H1 (cell line): Measurements from ENCODE around the gene EEPD1. TPM values are rescaled to one million over a fixed set of nuclear protein-coding genes. Genes with fewer than 3 reads are reported as not detected.
A peak's percentile ranks its signal among the peaks of the same experiment; 100 is the strongest.

Experiments used
- CTCF ChIA-PET: fragments of 300-600 bp; sonication (Branson Sonifier 250); formaldehyde crosslinking; loops from one replicate; lab custom pipeline; 2021; ENCODE audit not compliant: partially characterized antibody; lab: Charles Lee
- POLR2A ChIA-PET: fragments of 300-600 bp; sonication (Branson Sonifier 250); formaldehyde crosslinking; loops from one replicate; lab custom pipeline; 2021; ENCODE audit warnings: inconsistent platforms; ENCODE audit not compliant: partially characterized antibody; lab: Charles Lee
- DNase-seq, 2 experiments: peaks; one replicate each; pipeline versions ENCODE4 v3.0.0 to v3.0.0-alpha.2; 2010 to 2022; ENCODE audit warnings: low spot score in 2 of 2, low read depth in 1 of 2, mixed read lengths in 1 of 2
- FAIRE-seq: peaks from 2 replicates; lab custom pipeline; 2011; peaks lifted over from hg19 to GRCh38; lab: Jason Lieb, UNC
- H2AFZ ChIP-seq: 2 replicates; pipeline ENCODE4 v1.8.1; 2012; ENCODE audit warnings: low read length, inconsistent platforms
- H2AK5ac ChIP-seq: 2 replicates; pipeline ENCODE4 v1.6.1; 2013; ENCODE audit warnings: low read depth, low read length
- H2BK120ac ChIP-seq: replicated peaks from 2 replicates; pipeline ENCODE3; 2013; ENCODE audit warnings: low read depth, low read length, inconsistent platforms
- H2BK12ac ChIP-seq: 2 replicates; pipeline ENCODE4 v1.6.1; 2013; ENCODE audit warnings: low read depth, low read length
- H2BK15ac ChIP-seq: 2 replicates; pipeline ENCODE4 v1.6.1; 2013; ENCODE audit warnings: low read length
- H2BK20ac ChIP-seq: 2 replicates; pipeline ENCODE4 v1.6.1; 2013; ENCODE audit warnings: low read length
- H2BK5ac ChIP-seq: 2 replicates; pipeline ENCODE4 v1.6.1; 2013; ENCODE audit warnings: low read depth, low read length
- H3K14ac ChIP-seq: 2 replicates; pipeline ENCODE4 v1.6.1; 2013; ENCODE audit warnings: inconsistent platforms; ENCODE audit not compliant: insufficient read length
- H3K18ac ChIP-seq: 2 replicates; pipeline ENCODE4 v1.6.1; 2013; ENCODE audit warnings: low read length; ENCODE audit errors: extremely low read depth
- H3K23ac ChIP-seq: 2 replicates; pipeline ENCODE4 v1.6.1; 2013; ENCODE audit warnings: inconsistent platforms; ENCODE audit not compliant: insufficient read length
- H3K23me2 ChIP-seq: 2 replicates; pipeline ENCODE4 v1.6.1; 2013; ENCODE audit warnings: low read depth, low read length
- H3K27ac ChIP-seq: 2 replicates; pipeline ENCODE4 v1.6.1; 2011; ENCODE audit warnings: low read depth, low read length, inconsistent platforms
- H3K27me3 ChIP-seq, 4 experiments: replicated peaks in 1 of 4; 1 replicate in 1 of 4; 2 replicates in 3 of 4; pipeline versions ENCODE4 v1.6.1 to v1.8.1; 2011 to 2013; ENCODE audit warnings: low read length in 3 of 4, mild to moderate bottlenecking in 3 of 4, inconsistent platforms in 2 of 4, mixed read lengths in 2 of 4, moderate library complexity in 1 of 4; ENCODE audit not compliant: control insufficient read depth in 3 of 4, insufficient read depth in 3 of 4; ENCODE audit errors: extremely low read depth in 1 of 4
- H3K36me3 ChIP-seq, 4 experiments: 2 replicates each; pipeline versions ENCODE4 v1.6.1 to v1.8.1; 2011 to 2013; ENCODE audit warnings: mild to moderate bottlenecking in 4 of 4, low read length in 3 of 4, moderate library complexity in 2 of 4, control low read depth in 1 of 4, inconsistent platforms in 1 of 4; ENCODE audit not compliant: insufficient read depth in 4 of 4, control insufficient read depth in 2 of 4
- H3K4ac ChIP-seq: replicated peaks from 2 replicates; pipeline ENCODE3; 2013; ENCODE audit warnings: low read length, low read depth, mixed read lengths, inconsistent platforms; ENCODE audit not compliant: insufficient read length
- H3K4me1 ChIP-seq, 4 experiments: replicated peaks in 1 of 4; 1 replicate in 1 of 4; 2 replicates in 3 of 4; pipeline versions ENCODE4 v1.6.1 to v1.8.1; 2011 to 2013; ENCODE audit warnings: low read length in 3 of 4, inconsistent platforms in 2 of 4, mixed read lengths in 1 of 4; ENCODE audit not compliant: insufficient read depth in 4 of 4, control insufficient read depth in 3 of 4
- H3K4me2 ChIP-seq, 2 experiments: 2 replicates each; pipeline versions ENCODE4 v1.6.1 to v1.8.1; 2011 to 2013; ENCODE audit warnings: low read depth in 2 of 2, low read length in 2 of 2, control low read depth in 1 of 2, inconsistent platforms in 1 of 2, mild to moderate bottlenecking in 1 of 2; ENCODE audit not compliant: insufficient read depth in 1 of 2
- H3K4me3 ChIP-seq, 4 experiments: fragments of 200-600, 300-600 bp in 1 of 4; sonication (generic), shearing (Covaris generic), sonication (Bioruptor Twin) in 1 of 4; 2 replicates each; pipeline versions ENCODE4 v1.5.1 to v1.8.1; 2011 to 2016; ENCODE audit warnings: low read length in 4 of 4, low read depth in 3 of 4, control low read depth in 2 of 4, inconsistent platforms in 2 of 4, mild to moderate bottlenecking in 2 of 4, mixed read lengths in 1 of 4, moderate library complexity in 1 of 4; ENCODE audit not compliant: insufficient read depth in 2 of 4; ENCODE audit errors: extremely low read depth in 1 of 4
- H3K56ac ChIP-seq: replicated peaks from 2 replicates; pipeline ENCODE3; 2013; ENCODE audit warnings: low read depth, mild to moderate bottlenecking, mixed read lengths, low read length, inconsistent platforms; ENCODE audit not compliant: insufficient read length
- H3K79me1 ChIP-seq: 2 replicates; pipeline ENCODE4 v1.6.1; 2013; ENCODE audit warnings: low read depth, low read length, control low read depth
- H3K79me2 ChIP-seq, 2 experiments: 2 replicates each; pipeline versions ENCODE4 v1.6.1 to v1.8.1; 2012 to 2013; ENCODE audit warnings: low read length in 2 of 2, mild to moderate bottlenecking in 2 of 2, inconsistent platforms in 1 of 2; ENCODE audit not compliant: insufficient read depth in 2 of 2, control insufficient read depth in 1 of 2
- H3K9ac ChIP-seq, 4 experiments: replicated peaks in 1 of 4; 1 replicate in 1 of 4; 2 replicates in 3 of 4; pipeline versions ENCODE4 v1.6.1 to v1.8.1; 2011 to 2013; ENCODE audit warnings: low read depth in 3 of 4, low read length in 3 of 4, control low read depth in 2 of 4, mild to moderate bottlenecking in 2 of 4, moderate library complexity in 2 of 4, inconsistent platforms in 1 of 4; ENCODE audit errors: extremely low read depth in 1 of 4
- H3K9me3 ChIP-seq, 2 experiments: 2 replicates each; pipeline versions ENCODE4 v1.6.1 to v1.8.1; 2012 to 2013; ENCODE audit warnings: mild to moderate bottlenecking in 2 of 2, moderate library complexity in 2 of 2, control low read depth in 1 of 2, inconsistent platforms in 1 of 2, low read depth in 1 of 2, low read length in 1 of 2, mixed read lengths in 1 of 2; ENCODE audit not compliant: insufficient read depth in 2 of 2
- H4K20me1 ChIP-seq, 2 experiments: replicated peaks in 1 of 2; 2 replicates each; pipeline versions ENCODE3 to v1.8.1; 2011 to 2013; ENCODE audit warnings: inconsistent platforms in 2 of 2, low read length in 2 of 2, mild to moderate bottlenecking in 1 of 2; ENCODE audit not compliant: insufficient read depth in 2 of 2, control insufficient read depth in 1 of 2
- H4K5ac ChIP-seq: 2 replicates; pipeline ENCODE4 v1.6.1; 2013; ENCODE audit warnings: low read length, low read depth, mixed read lengths, inconsistent platforms; ENCODE audit not compliant: insufficient read length
- H4K8ac ChIP-seq: 2 replicates; pipeline ENCODE4 v1.8.0; 2013; ENCODE audit warnings: mild to moderate bottlenecking, moderate library complexity, low read length, inconsistent platforms; ENCODE audit not compliant: insufficient read depth; ENCODE audit errors: extremely low read depth
- H4K91ac ChIP-seq: replicated peaks from 2 replicates; pipeline ENCODE3; 2013; ENCODE audit warnings: low read length, mixed read lengths, inconsistent platforms; ENCODE audit not compliant: insufficient read length
- CEBPB ChIP-seq: IDR thresholded peaks from 2 replicates; pipeline ENCODE4 v1.6.1; 2012; ENCODE audit warnings: low read depth, low read length
- EZH2 ChIP-seq: fragments of 200-600 bp; sonication (generic); IDR thresholded peaks from 2 replicates; pipeline ENCODE4 v1.7.1; 2012; ENCODE audit warnings: low read depth, mild to moderate bottlenecking, moderate library complexity, low read length, inconsistent platforms; ENCODE audit not compliant: severe bottlenecking
- GABPA ChIP-seq: IDR thresholded peaks from 2 replicates; pipeline ENCODE4 v1.6.1; 2011; ENCODE audit warnings: mild to moderate bottlenecking, low read length, moderate library complexity, borderline replicate concordance; ENCODE audit not compliant: insufficient read depth
- HDAC2 ChIP-seq, 2 experiments: fragments of 300-600 bp in 1 of 2; sonication (generic) in 1 of 2; IDR thresholded peaks; 2 replicates each; pipeline ENCODE4 v1.6.1; 2011 to 2012; ENCODE audit warnings: low read depth in 2 of 2, low read length in 2 of 2, mild to moderate bottlenecking in 2 of 2, moderate library complexity in 2 of 2, borderline replicate concordance in 1 of 2, inconsistent platforms in 1 of 2
- JUN ChIP-seq: IDR thresholded peaks from 2 replicates; pipeline ENCODE4 v1.6.1; 2011; ENCODE audit warnings: low read depth, mild to moderate bottlenecking, improper control_type of control experiment, low read length
- KDM1A ChIP-seq: fragments of 200-600, 300-600 bp; sonication (generic); IDR thresholded peaks from 2 replicates; pipeline ENCODE4 v1.7.1; 2016; ENCODE audit warnings: mild to moderate bottlenecking, low read length, borderline replicate concordance
- RXRA ChIP-seq: IDR thresholded peaks from 2 replicates; pipeline ENCODE4 v1.6.1; 2011; ENCODE audit warnings: low read depth, mild to moderate bottlenecking, low read length, moderate library complexity; ENCODE audit not compliant: insufficient read depth
- SP4 ChIP-seq: IDR thresholded peaks from 2 replicates; pipeline ENCODE4 v1.6.1; 2012; ENCODE audit warnings: low read length, inconsistent platforms
- SRF ChIP-seq: IDR thresholded peaks from 2 replicates; pipeline ENCODE4 v1.6.1; 2011; ENCODE audit warnings: mild to moderate bottlenecking, low read depth, low read length, moderate library complexity
- TAF1 ChIP-seq: IDR thresholded peaks from 2 replicates; pipeline ENCODE4 v1.6.1; 2011; ENCODE audit warnings: mild to moderate bottlenecking, low read depth, low read length
- TAF7 ChIP-seq: optimal IDR thresholded peaks from 2 replicates; pipeline ENCODE3; 2011; ENCODE audit warnings: low read depth, mild to moderate bottlenecking, inconsistent platforms, low read length, moderate library complexity, borderline replicate concordance
- USF2 ChIP-seq: IDR thresholded peaks from 2 replicates; pipeline ENCODE4 v1.6.1; 2011; ENCODE audit warnings: low read length, improper control_type of control experiment
- WGBS, 2 experiments: shearing (Covaris generic) in 1 of 2; methylation state at CpG; one replicate each; pipeline versions ENCODE4 v1.1.6 to v1.1.7; 2013 to 2015; ENCODE audit warnings: low lambda C conversion rate in 2 of 2, mixed read lengths in 2 of 2, inconsistent platforms in 1 of 2, low coverage in 1 of 2, missing lambda C conversion rate in 1 of 2; ENCODE audit not compliant: insufficient replicate concordance in 2 of 2, insufficient coverage in 1 of 2, insufficient read length in 1 of 2; ENCODE audit errors: extremely low coverage in 1 of 2, missing lambda C conversion rate in 1 of 2; 5-methylcytosine and 5-hydroxymethylcytosine counted together
- polyA plus RNA-seq, 7 experiments: library from polyadenylated mRNA; depleted of rRNA in 3 of 7; stranded (reverse) in 5 of 7; unstranded in 2 of 7; fragments of >200 nt in 5 of 7; fragments of 200-250 nt in 2 of 7; gene quantifications; 1 replicate in 5 of 7; 2 replicates in 1 of 7; 4 replicates in 1 of 7; pipeline versions ENCODE4 v1.2.1 to v1.2.3, GENCODE V29; 2011 to 2013; ENCODE audit warnings: missing spikeins in 2 of 7, mixed read lengths in 2 of 7
- total RNA-seq: library from RNA; stranded (reverse); fragmentation: NEBNext Ultra II Directional; extraction: Animal tissue kit (Norgen Biotek cat#: 25700); gene quantifications from 2 replicates; pipeline ENCODE4 v1.2.1, GENCODE V29; 2021

The EEPD1 gene
- total and polyA plus RNA-seq, 2 of the 8 experiments (the other 6 are each of a cell fraction or from before 2014, with no cell fraction given) = 3.1 to 7.8 TPM

GRCh38 chr7:36103837-36104561, 49.1 kb upstream of the EEPD1 start:
- CTCF ChIA-PET = interaction anchor here (1.2 to 1.3 kb wide), 2 partner anchors 21 to 73 kb away, joined by 3 to 4 read pairs; no protein-coding TSS in a partner anchor
- H2BK15ac ChIP-seq = no peak overlapping the region
- TF ChIP-seq TAF7 (no peak), KDM1A (peak; percentile 89), TAF1 (no peak), USF2 (no peak), RXRA (no peak), SP4 (no peak), CEBPB (no peak), GABPA (no peak), JUN (no peak), HDAC2 (IDR thresholded peaks at IDR 0.05; ENCODE audit: borderline replicate concordance in 1 of 2, low read depth in 2 of 2, low read length in 2 of 2) (peak in 1 of 2 experiments; percentile 38; a peak in 1 of 4 replicates), EZH2 (no peak), SRF (no peak)

More at GRCh38 chr7:36103837-36104561, 49.1 kb upstream of the EEPD1 start:
- H3K27me3 ChIP-seq = no peaks in the 10 kb centered on the region
- DNase-seq (no peak), FAIRE-seq (no peak)
- no peak overlapping the region for H3K56ac ChIP-seq
- no peak overlapping the region for H3K27ac ChIP-seq
- no peak overlapping the region for H3K9ac ChIP-seq
- H2AK5ac ChIP-seq = no peak overlapping the region
- H2BK5ac ChIP-seq = no peak overlapping the region
- H4K91ac ChIP-seq = no peak overlapping the region
- H3K4me3 ChIP-seq = no peak overlapping the region
- no peaks in the 10 kb centered on the region for H3K9me3 ChIP-seq
- H3K23ac ChIP-seq = no peak overlapping the region
- H2BK120ac ChIP-seq = no peak overlapping the region
- no peaks in the 10 kb centered on the region for H3K79me1 ChIP-seq
- H3K4me2 ChIP-seq = no peak overlapping the region
- H2BK12ac ChIP-seq = no peak overlapping the region
- no peak overlapping the region for H3K18ac ChIP-seq
- no peaks in the 10 kb centered on the region for H3K36me3 ChIP-seq
- H4K5ac ChIP-seq = no peak overlapping the region
- H2AFZ ChIP-seq = no peak overlapping the region
- H2BK20ac ChIP-seq = no peak overlapping the region
- 85% methylated on average over 3 of the region's 3 CpGs; no CpG with 5 or more reads in 1 of the 2 experiments for WGBS, 2 experiments
- H3K23me2 ChIP-seq = no peaks in the 10 kb centered on the region
- no peaks in the 10 kb centered on the region for H4K20me1 ChIP-seq
- H3K4me1 ChIP-seq = no peaks in the 10 kb centered on the region
- no peak overlapping the region for H4K8ac ChIP-seq
- no peak overlapping the region for H3K4ac ChIP-seq
- H3K79me2 ChIP-seq = no peaks in the 10 kb centered on the region
- no peak overlapping the region for H3K14ac ChIP-seq
- POLR2A ChIA-PET = no interaction called here
